SK-N-SH treated with all-trans-retinoic acid at 6 μM for 48 hours (cell line): ENCODE data around the gene AMIGO1.

Experiments
- ARNTL ChIP-seq: fragments of 450-650 bp; formaldehyde crosslinking; IDR thresholded peaks from 2 replicates; pipeline ENCODE4 v1.5.0; 2020; ENCODE audit warnings: low read depth, mild to moderate bottlenecking, moderate library complexity, borderline replicate concordance
- PPARA ChIP-seq: fragments of 250-450 bp; sonication (Bioruptor Pico); IDR thresholded peaks from 2 replicates; pipeline ENCODE4 v1.5.0; 2020; ENCODE audit warnings: mild to moderate bottlenecking, borderline replicate concordance
- SNAI2 ChIP-seq: fragments of 250-450 bp; sonication (Bioruptor Pico); IDR thresholded peaks from 2 replicates; pipeline ENCODE4 v1.5.0; 2020; ENCODE audit warnings: mild to moderate bottlenecking, moderate library complexity
- TCF4 ChIP-seq: fragments of 250-450 bp; sonication (Bioruptor Pico); IDR thresholded peaks from 2 replicates; pipeline ENCODE4 v1.8.0; 2021; ENCODE audit warnings: mild to moderate bottlenecking, moderate library complexity, borderline replicate concordance

- TF ChIP-seq SNAI2 (CRISPR knock-in tag) (no peak), ARNTL (CRISPR knock-in tag) (no peak), TCF4 (CRISPR knock-in tag) (no peak), PPARA (CRISPR knock-in tag) (no peak)
Observed at GRCh38 chr1:109481646-109482045, 27.9 kb downstream of the AMIGO1 start.
